Mucosa of descending colon (tissue), 3 donors: ENCODE measurements around the gene CCL14. TPM values are rescaled to one million over a fixed set of nuclear protein-coding genes. Genes with fewer than 3 reads are reported as not detected.
"Not testable (repeated sequence)": the region's sequence is repeated elsewhere in the genome, so short reads cannot be mapped to it uniquely, and the experiment has no call there.

Experiments used
- ATAC-seq: fragments of 200-7000 bp; cut with Tn5 transposase; one replicate; pipeline ENCODE4 v1.9.1; 2020; ENCODE audit warnings: mild to moderate bottlenecking, moderate library complexity
- DNase-seq, 3 donors: peaks; one replicate each; pipeline ENCODE4 v3.0.0-alpha.2; 2020
- H3K36me3 ChIP-seq: fragments of 200-600 bp; one replicate; pipeline ENCODE4 v1.8.0; 2021; ENCODE audit warnings: low read depth, mild to moderate bottlenecking
- H3K4me1 ChIP-seq: fragments of 200-600 bp; one replicate; pipeline ENCODE4 v1.8.0; 2021; ENCODE audit warnings: low read depth, mild to moderate bottlenecking
- H3K4me3 ChIP-seq: fragments of 200-600 bp; one replicate; pipeline ENCODE4 v1.8.0; 2021; ENCODE audit warnings: mild to moderate bottlenecking
- H3K9me3 ChIP-seq: fragments of 200-600 bp; one replicate; pipeline ENCODE4 v1.8.0; 2021; ENCODE audit warnings: mild to moderate bottlenecking
- intact Hi-C, 2 donors: fragments of 100-400 bp; cut with DNase I in 1 of 2; cut with micrococcal nuclease in 1 of 2; formaldehyde crosslinking; loops; one replicate each; pipeline versions ENCODE4 v1.11.0 to v1.11.1; 2022; cut with DNase I, micrococcal nuclease
- total RNA-seq, 3 donors: library from RNA; stranded (reverse); fragmentation: NEBNext Ultra II Directional in 2 of 3; extraction: Animal tissue kit (Norgen Biotek cat#: 25700) in 2 of 3; gene quantifications; one replicate each; pipeline versions ENCODE4 v1.2.1 to v1.2.4, GENCODE V29; 2021 to 2023
- TF ChIP-seq, protein P1 (sequence below): fragments of 200-600 bp; IDR thresholded peaks from one replicate; pipeline ENCODE4 v1.8.0; 2022; ENCODE audit warnings: antibody characterized with exemption, mild to moderate bottlenecking
- donor health status: DM: no; HTN: no; CAD: no; lungs with moderate emphysema.
- donor health status: DM: no; HTN: no; CAD: no.
- donor health status: DM: no; HTN: yes; CAD: no.

The CCL14 gene
- total RNA-seq, 3 donors from 2014 or later: 4.0 to 7.2 (median 6.2) TPM

- Histone ChIP-seq H3K36me3 (no peaks in the 10 kb centered on the region), H3K4me1 (peaks cover 15% of the 10 kb centered on the region), H3K9me3 (no peaks in the 10 kb centered on the region), H3K4me3 (peak within 1 kb of the TSS; percentile 7)
- TF ChIP-seq, protein P1, sequence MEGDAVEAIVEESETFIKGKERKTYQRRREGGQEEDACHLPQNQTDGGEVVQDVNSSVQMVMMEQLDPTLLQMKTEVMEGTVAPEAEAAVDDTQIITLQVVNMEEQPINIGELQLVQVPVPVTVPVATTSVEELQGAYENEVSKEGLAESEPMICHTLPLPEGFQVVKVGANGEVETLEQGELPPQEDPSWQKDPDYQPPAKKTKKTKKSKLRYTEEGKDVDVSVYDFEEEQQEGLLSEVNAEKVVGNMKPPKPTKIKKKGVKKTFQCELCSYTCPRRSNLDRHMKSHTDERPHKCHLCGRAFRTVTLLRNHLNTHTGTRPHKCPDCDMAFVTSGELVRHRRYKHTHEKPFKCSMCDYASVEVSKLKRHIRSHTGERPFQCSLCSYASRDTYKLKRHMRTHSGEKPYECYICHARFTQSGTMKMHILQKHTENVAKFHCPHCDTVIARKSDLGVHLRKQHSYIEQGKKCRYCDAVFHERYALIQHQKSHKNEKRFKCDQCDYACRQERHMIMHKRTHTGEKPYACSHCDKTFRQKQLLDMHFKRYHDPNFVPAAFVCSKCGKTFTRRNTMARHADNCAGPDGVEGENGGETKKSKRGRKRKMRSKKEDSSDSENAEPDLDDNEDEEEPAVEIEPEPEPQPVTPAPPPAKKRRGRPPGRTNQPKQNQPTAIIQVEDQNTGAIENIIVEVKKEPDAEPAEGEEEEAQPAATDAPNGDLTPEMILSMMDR: no peak
- ATAC-seq (peak; percentile 79), DNase-seq (peak; percentile 59 to 76 (median 66))
- intact Hi-C loops: no loop called here
Measured at GRCh38 chr17:36001110-36001771, 14.7 kb upstream of the CCL14 start, which contains the start of gene CCL15. Gene CCL15 (minus strand): TSS chr17:36001553. CDS start chr17:36001492, 61 bp downstream.

DNA sequence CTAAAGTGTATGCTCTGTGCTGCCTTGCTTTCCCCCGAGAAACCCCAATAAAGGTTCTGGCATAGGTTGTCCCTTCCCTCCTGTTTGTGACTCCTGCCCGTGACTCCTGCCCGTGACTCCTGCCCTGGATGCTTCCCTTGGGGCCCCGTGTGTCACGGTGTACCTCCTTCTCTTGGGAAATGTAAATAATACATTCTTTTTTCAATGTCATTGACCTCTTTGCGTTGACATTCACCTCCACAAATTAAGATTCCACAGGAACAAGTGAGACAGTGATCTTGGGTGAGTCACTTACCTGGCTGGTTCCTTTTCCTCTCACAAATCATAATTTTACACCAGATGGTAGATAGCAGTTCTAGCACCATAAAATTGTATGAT is 14.2 kb upstream of the CCL14 start:
- Histone ChIP-seq H3K36me3 (no peaks in the 10 kb centered on the region), H3K4me1 (peaks cover 15% of the 10 kb centered on the region), H3K9me3 (no peaks in the 10 kb centered on the region), H3K4me3 (peak overlapping the region; percentile 7)
- DNase-seq: peak in 2 of 3 donors; percentile 31 to 51
- ATAC-seq: peak; percentile 69
- TF ChIP-seq, protein P1: no peak
- intact Hi-C loops: no loop called here

GRCh38 chr17:35998756-35999155 is 12.2 kb upstream of the CCL14 start:
- TF ChIP-seq, protein P1: no peak
- ATAC-seq (no peak), DNase-seq (no peak)
- H3K9me3 ChIP-seq: no peaks in the 10 kb centered on the region
- H3K4me3 ChIP-seq: no peak overlapping the region
- no peaks in the 10 kb centered on the region for H3K36me3 ChIP-seq
- H3K4me1 ChIP-seq: peaks cover 6% of the 10 kb centered on the region
- intact Hi-C loops: no loop called here

DNA sequence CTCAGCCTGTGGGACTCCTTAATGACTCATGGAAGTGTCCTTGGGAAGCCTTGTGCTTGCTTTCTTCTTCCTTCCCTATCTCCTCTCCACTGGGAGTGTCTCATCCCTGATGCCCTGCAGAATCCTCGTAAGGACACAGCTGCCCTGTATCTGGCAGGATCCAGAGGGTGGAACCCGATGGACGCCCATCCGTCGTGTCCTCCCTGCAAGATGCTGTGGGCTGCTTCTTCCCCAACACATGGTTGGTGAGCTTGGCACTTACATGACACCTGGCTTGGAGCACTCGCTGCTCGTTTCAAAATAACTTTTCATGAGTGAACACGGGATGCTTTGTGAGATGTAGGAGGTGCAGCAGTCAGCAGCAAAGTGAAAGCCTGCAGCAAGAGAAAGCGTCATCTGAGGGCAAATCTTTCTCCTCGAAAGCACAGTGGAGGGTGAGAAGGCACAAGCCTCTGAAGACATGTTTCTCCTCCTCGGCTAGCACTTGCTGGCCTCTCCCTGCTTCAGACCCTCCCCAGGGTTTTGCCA is 11.6 kb upstream of the CCL14 start:
- H3K9me3 ChIP-seq: no peaks in the 10 kb centered on the region
- intact Hi-C loops: no loop called here
- ATAC-seq: no peak
- H3K4me1 ChIP-seq: peaks cover 6% of the 10 kb centered on the region
- H3K4me3 ChIP-seq: no peak overlapping the region
- TF ChIP-seq, protein P1: no peak
- H3K36me3 ChIP-seq: no peaks in the 10 kb centered on the region
- no peak for DNase-seq

DNA sequence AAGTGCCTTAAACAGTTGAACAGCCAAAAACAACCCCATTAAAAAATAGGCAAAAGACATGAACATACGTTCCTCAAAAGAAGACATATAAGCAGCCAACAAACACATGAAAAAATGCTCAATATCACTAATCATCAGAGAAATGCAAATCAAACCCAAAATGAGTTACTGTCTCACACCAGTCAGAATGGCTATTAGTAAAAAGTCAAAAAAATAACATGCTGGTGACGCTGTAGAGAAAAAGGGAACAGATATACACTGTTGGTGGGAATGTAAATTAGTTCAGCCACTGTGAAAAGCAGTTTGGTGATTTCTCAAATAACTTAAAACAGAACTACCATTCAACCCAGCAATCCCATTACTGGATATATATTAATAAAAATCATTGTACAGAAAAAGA is 8.8 kb upstream of the CCL14 start:
- H3K36me3 ChIP-seq, H3K4me3 ChIP-seq, intact Hi-C loops, ATAC-seq, H3K9me3 ChIP-seq, H3K4me1 ChIP-seq, DNase-seq: not testable (repeated sequence)

DNA sequence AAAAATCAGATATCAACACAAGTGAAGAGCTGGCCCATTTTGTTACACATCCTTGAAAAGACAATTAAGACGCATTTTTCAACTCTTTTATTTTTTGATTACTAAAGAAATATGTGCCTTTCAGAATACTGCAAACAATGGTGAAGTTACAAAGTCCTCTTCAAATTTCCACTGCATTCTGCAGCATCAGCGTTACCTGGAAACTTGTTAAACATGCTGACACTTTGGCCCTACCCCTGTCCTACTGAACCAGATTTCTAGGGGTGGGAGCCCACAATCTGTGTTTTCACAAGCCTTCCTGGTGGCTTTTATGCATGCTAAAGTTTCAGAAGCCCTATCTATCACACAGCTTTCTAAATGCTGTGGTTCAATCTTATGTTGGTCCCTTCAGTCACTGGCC is 4.5 kb upstream of the CCL14 start:
- DNase-seq: no peak
- no peaks in the 10 kb centered on the region for H3K36me3 ChIP-seq
- intact Hi-C loops: no loop called here

More for the DNA sequence above, 4.5 kb upstream of the CCL14 start:
- Histone ChIP-seq H3K4me1 (no peaks in the 10 kb centered on the region), H3K9me3 (no peaks in the 10 kb centered on the region), H3K4me3 (no peak overlapping the region)
- ATAC-seq: peak; percentile 46
- TF ChIP-seq, protein P1: no peak
